OCI-LY1 (cell line): ENCODE data around the gene FOXN3.

Experiments
- H2AFZ ChIP-seq: fragments of 200-600 bp; sonication (generic), shearing (Covaris generic); 2 replicates; pipeline ENCODE4 v1.6.0; 2014; ENCODE audit warnings: antibody characterized with exemption, mild to moderate bottlenecking, low read length
- H3F3A ChIP-seq: fragments of 200-600 bp; sonication (generic), shearing (Covaris generic); 2 replicates; pipeline ENCODE4 v1.6.0; 2014; ENCODE audit warnings: mild to moderate bottlenecking, antibody characterized with exemption, low read length, moderate library complexity; ENCODE audit not compliant: insufficient read depth
- H3K27ac ChIP-seq: fragments of 200-600 bp; sonication (generic); 2 replicates; pipeline ENCODE4 v1.5.1; 2014; ENCODE audit warnings: low read length, mixed run types, mild to moderate bottlenecking, low read depth; ENCODE audit not compliant: poor library complexity, severe bottlenecking
- H3K27me3 ChIP-seq: fragments of 200-600 bp; sonication (generic); 2 replicates; pipeline ENCODE4 v1.6.0; 2014; ENCODE audit warnings: antibody characterized with exemption, mild to moderate bottlenecking, low read length, moderate library complexity; ENCODE audit not compliant: insufficient read depth
- H3K36me3 ChIP-seq: fragments of 200-600 bp; sonication (generic); 2 replicates; pipeline ENCODE4 v1.6.1; 2014; ENCODE audit warnings: mild to moderate bottlenecking, antibody characterized with exemption, low read length, moderate library complexity, mixed read lengths; ENCODE audit not compliant: insufficient read depth
- H3K4me1 ChIP-seq: fragments of 200-600 bp; sonication (generic); 2 replicates; pipeline ENCODE4 v1.5.1; 2014; ENCODE audit warnings: mild to moderate bottlenecking, low read length, moderate library complexity; ENCODE audit not compliant: insufficient read depth, severe bottlenecking
- H3K4me2 ChIP-seq: fragments of 200-600 bp; sonication (generic), shearing (Covaris generic); 2 replicates; pipeline ENCODE4 v1.6.1; 2014; ENCODE audit warnings: low read length
- H3K4me3 ChIP-seq: fragments of 200-600 bp; sonication (generic); 2 replicates; pipeline ENCODE4 v1.5.1; 2014; ENCODE audit warnings: low read length, low read depth, mild to moderate bottlenecking, mixed read lengths; ENCODE audit not compliant: poor library complexity, severe bottlenecking
- H3K79me2 ChIP-seq: fragments of 200-600 bp; shearing (Covaris generic); 2 replicates; pipeline ENCODE4 v1.6.1; 2016; ENCODE audit warnings: mixed run types, low read length, mixed read lengths; ENCODE audit not compliant: insufficient read depth
- H3K9ac ChIP-seq: fragments of 200-600 bp; sonication (generic), shearing (Covaris generic); 2 replicates; pipeline ENCODE4 v1.6.1; 2014; ENCODE audit warnings: mild to moderate bottlenecking, low read length, mixed read lengths
- H3K9me2 ChIP-seq: fragments of 200-600 bp; sonication (generic), shearing (Covaris generic); 2 replicates; pipeline ENCODE4 v1.6.1; 2014; ENCODE audit warnings: low read depth, mild to moderate bottlenecking, low read length, mixed read lengths
- H3K9me3 ChIP-seq: fragments of 200-600 bp; shearing (Covaris generic); 2 replicates; pipeline ENCODE4 v1.6.1; 2014; ENCODE audit warnings: low read length, mixed read lengths
- H4K20me1 ChIP-seq: fragments of 200-600 bp; sonication (generic), shearing (Covaris generic); 2 replicates; pipeline ENCODE4 v1.6.0; 2016; ENCODE audit warnings: mild to moderate bottlenecking, low read length; ENCODE audit not compliant: insufficient read depth
- CTCF ChIP-seq: fragments of 200-600 bp; sonication (generic), shearing (Covaris generic); IDR thresholded peaks from 2 replicates; pipeline ENCODE4 v1.5.1; 2017; ENCODE audit warnings: mild to moderate bottlenecking, antibody characterized with exemption, low read length, moderate library complexity, mixed read lengths
- EZH2 ChIP-seq: fragments of 200-600 bp; sonication (generic), shearing (Covaris generic); IDR thresholded peaks from 2 replicates; pipeline ENCODE4 v1.8.0; 2017; ENCODE audit warnings: borderline replicate concordance, mixed run types, mild to moderate bottlenecking, antibody characterized with exemption, low read length, moderate library complexity, mixed read lengths

The FOXN3 gene

GRCh38 chr14:89240414-89240813 lies 176.6 kb downstream of the FOXN3 start:
- Histone ChIP-seq H3F3A (no peaks in the 10 kb centered on the region), H3K36me3 (peaks cover 8% of the 10 kb centered on the region; the same call in 1 of the 2 replicates), H3K9me3 (no peaks in the 10 kb centered on the region), H2AFZ (no peak overlapping the region), H4K20me1 (no peaks in the 10 kb centered on the region), H3K4me3 (no peak overlapping the region), H3K9ac (no peak overlapping the region), H3K79me2 (no peaks in the 10 kb centered on the region), H3K9me2 (no peaks in the 10 kb centered on the region), H3K4me1 (peaks cover 44% of the 10 kb centered on the region), H3K4me2 (no peak overlapping the region), H3K27me3 (no peaks in the 10 kb centered on the region), H3K27ac (no peak overlapping the region)
- TF ChIP-seq CTCF = no peak
- TF ChIP-seq EZH2 = no peak

GRCh38 chr14:89239023-89239422 lies 178.0 kb downstream of the FOXN3 start:
- no peaks in the 10 kb centered on the region for H3K79me2 ChIP-seq
- H3K9me3 ChIP-seq = no peaks in the 10 kb centered on the region
- no peaks in the 10 kb centered on the region for H3F3A ChIP-seq
- no peak overlapping the region for H3K27ac ChIP-seq
- H2AFZ ChIP-seq = no peak overlapping the region
- no peaks in the 10 kb centered on the region for H4K20me1 ChIP-seq
- H3K36me3 ChIP-seq = peaks cover 10% of the 10 kb centered on the region; the same call in 1 of the 2 replicates
- no peaks in the 10 kb centered on the region for H3K9me2 ChIP-seq
- no peak overlapping the region for H3K4me3 ChIP-seq
- no peak overlapping the region for H3K9ac ChIP-seq
- peaks cover 31% of the 10 kb centered on the region for H3K4me1 ChIP-seq
- no peak for TF ChIP-seq EZH2
- H3K4me2 ChIP-seq = no peak overlapping the region
- H3K27me3 ChIP-seq = no peaks in the 10 kb centered on the region

- Histone ChIP-seq H3K27ac (no peak overlapping the region), H3K9me3 (no peaks in the 10 kb centered on the region), H3K4me2 (no peak overlapping the region), H3F3A (no peaks in the 10 kb centered on the region), H2AFZ (no peak overlapping the region), H3K79me2 (no peaks in the 10 kb centered on the region), H3K27me3 (no peaks in the 10 kb centered on the region), H3K36me3 (peaks cover 10% of the 10 kb centered on the region; the same call in 1 of the 2 replicates), H3K9me2 (no peaks in the 10 kb centered on the region), H3K4me1 (peaks cover 21% of the 10 kb centered on the region), H4K20me1 (no peaks in the 10 kb centered on the region), H3K9ac (no peak overlapping the region), H3K4me3 (no peak overlapping the region)
- TF ChIP-seq EZH2 (no peak), CTCF (peak; percentile 38; the same call in 1 of the 2 replicates)
Observed at GRCh38 chr14:89237921-89238529, 179.0 kb downstream of the FOXN3 start.

GRCh38 chr14:89236851-89237250 lies 180.2 kb downstream of the FOXN3 start:
- H3F3A ChIP-seq = no peaks in the 10 kb centered on the region
- TF ChIP-seq CTCF (no peak), EZH2 (no peak)
- no peaks in the 10 kb centered on the region for H3K9me3 ChIP-seq
- no peak overlapping the region for H2AFZ ChIP-seq
- H3K27ac ChIP-seq = no peak overlapping the region
- no peaks in the 10 kb centered on the region for H4K20me1 ChIP-seq
- peaks cover 10% of the 10 kb centered on the region; the same call in 1 of the 2 replicates for H3K36me3 ChIP-seq
- no peak overlapping the region for H3K4me3 ChIP-seq
- H3K79me2 ChIP-seq = no peaks in the 10 kb centered on the region
- H3K4me2 ChIP-seq = no peak overlapping the region
- no peaks in the 10 kb centered on the region for H3K27me3 ChIP-seq
- H3K9me2 ChIP-seq = no peaks in the 10 kb centered on the region
- no peak overlapping the region for H3K9ac ChIP-seq
- peaks cover 9% of the 10 kb centered on the region for H3K4me1 ChIP-seq
